Keratinocyte (primary cell): ENCODE measurements around the gene BABAM2.

ENCODE experiments used
- EZH2 ChIP-seq: IDR thresholded peaks from one replicate; pipeline ENCODE4 v1.6.1; 2012; ENCODE audit warnings: inconsistent platforms, mild to moderate bottlenecking, low read length, moderate library complexity
- TF ChIP-seq, protein P1 (sequence below), 3 experiments: IDR thresholded peaks in 1 of 3; conservative IDR thresholded peaks in 1 of 3; optimal IDR thresholded peaks in 1 of 3; 2 replicates in 2 of 3; 3 replicates in 1 of 3; pipeline versions ENCODE3 to v1.5.1; 2011; ENCODE audit warnings: low read length in 3 of 3, mild to moderate bottlenecking in 3 of 3, moderate library complexity in 2 of 3, control low read depth in 1 of 3, inconsistent platforms in 1 of 3; ENCODE audit not compliant: insufficient read depth in 2 of 3; ENCODE audit errors: extremely low read depth in 1 of 3

DNA sequence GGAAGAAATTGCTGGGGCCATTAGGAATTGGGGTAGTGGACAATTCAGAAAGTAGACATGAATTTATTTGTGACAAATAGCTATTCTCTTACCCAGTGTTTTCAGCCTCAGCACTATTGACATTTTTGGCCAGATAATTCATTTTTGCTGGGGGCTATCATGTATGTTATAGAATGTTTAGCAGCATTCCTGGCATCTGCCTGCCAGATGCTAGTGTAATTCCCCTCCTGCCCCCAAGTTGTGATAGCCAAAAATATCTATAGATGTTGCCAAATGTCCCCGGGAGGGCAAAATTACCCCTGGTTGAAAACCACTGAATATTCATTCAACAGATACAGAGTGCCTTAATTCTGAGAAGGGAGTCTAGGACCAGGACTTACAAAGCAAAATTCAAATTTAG is 183.6 kb downstream of the BABAM2 start:
- TF ChIP-seq, protein P1, sequence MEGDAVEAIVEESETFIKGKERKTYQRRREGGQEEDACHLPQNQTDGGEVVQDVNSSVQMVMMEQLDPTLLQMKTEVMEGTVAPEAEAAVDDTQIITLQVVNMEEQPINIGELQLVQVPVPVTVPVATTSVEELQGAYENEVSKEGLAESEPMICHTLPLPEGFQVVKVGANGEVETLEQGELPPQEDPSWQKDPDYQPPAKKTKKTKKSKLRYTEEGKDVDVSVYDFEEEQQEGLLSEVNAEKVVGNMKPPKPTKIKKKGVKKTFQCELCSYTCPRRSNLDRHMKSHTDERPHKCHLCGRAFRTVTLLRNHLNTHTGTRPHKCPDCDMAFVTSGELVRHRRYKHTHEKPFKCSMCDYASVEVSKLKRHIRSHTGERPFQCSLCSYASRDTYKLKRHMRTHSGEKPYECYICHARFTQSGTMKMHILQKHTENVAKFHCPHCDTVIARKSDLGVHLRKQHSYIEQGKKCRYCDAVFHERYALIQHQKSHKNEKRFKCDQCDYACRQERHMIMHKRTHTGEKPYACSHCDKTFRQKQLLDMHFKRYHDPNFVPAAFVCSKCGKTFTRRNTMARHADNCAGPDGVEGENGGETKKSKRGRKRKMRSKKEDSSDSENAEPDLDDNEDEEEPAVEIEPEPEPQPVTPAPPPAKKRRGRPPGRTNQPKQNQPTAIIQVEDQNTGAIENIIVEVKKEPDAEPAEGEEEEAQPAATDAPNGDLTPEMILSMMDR (optimal IDR thresholded peaks at IDR 0.05 in 1 of 3, IDR thresholded peaks at IDR 0.05 in 1 of 3, conservative IDR thresholded peaks at IDR 0.05 in 1 of 3; ENCODE audit: extremely low read depth in 1 of 3, insufficient read depth in 2 of 3, low read length in 3 of 3) = no peak
- TF ChIP-seq EZH2 = no peak
